GM12874 (cell line): Measurements from ENCODE around the gene MAPRE2.

Experiments used
- CTCF ChIP-seq: IDR thresholded peaks from 2 replicates; pipeline ENCODE4 v1.5.1; 2011; ENCODE audit warnings: low read depth, mild to moderate bottlenecking, control low read depth, low read length, moderate library complexity; ENCODE audit not compliant: insufficient read depth

Gene MAPRE2

DNA sequence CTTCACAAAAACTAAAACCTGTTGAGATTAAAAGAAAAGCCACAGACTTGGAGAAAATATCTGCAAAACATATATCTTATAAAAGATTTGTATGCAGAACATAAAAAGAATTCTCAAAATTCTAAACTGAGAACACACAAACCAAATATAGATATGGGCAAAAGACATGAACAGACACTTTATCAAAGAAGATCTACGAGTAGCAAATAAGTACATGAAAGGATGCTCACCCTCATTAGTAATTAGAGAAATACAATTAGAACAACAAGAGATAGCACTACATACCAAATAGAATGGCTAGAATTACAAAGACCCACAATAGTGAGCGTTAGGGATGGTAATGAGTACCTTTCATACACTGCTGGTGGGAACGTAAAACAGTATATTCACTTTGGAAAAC, 135.7 kb downstream of the MAPRE2 start:
- TF ChIP-seq CTCF, result no peak

DNA sequence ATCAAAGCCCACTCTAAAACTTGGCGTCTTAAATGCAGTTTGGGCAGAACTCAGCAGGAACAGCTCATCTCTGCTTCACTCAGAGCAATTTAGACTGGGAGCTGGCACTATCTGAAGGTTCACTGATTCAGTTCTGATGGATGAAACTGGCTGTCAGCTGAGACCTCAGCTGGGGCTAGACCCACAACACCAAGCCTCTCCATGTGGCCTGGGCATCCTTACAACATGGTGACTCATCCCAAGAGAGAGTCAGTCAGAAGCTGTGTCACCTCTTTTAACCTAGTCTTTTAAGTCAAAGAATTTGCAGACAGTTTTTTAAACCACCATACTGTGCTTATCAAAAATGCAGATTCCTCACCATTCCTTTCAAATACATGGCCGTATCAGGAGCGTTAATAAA, 137.0 kb downstream of the MAPRE2 start:
- no peak for TF ChIP-seq CTCF

DNA sequence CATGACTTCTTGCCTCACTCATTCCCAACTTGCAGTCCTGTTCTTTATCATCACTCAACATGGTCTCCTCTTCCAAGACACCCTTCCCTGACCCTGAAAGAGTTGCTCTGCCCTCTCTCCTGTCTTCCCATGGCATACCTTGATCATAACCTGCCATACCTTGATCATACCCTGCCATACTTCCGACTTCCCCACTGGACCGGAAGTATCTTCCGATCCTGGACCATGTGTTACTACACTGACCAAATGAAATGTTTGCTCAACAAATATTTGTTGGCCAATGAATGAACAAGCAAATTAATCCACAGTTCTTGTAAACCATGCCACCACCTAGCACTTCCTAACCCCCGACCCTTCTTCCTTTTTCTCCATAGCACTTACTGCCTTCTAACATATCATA, 138.7 kb downstream of the MAPRE2 start:
- no peak for TF ChIP-seq CTCF

GRCh38 chr18:35180455-35180854, 139.2 kb downstream of the MAPRE2 start:
- TF ChIP-seq CTCF, result no peak

DNA sequence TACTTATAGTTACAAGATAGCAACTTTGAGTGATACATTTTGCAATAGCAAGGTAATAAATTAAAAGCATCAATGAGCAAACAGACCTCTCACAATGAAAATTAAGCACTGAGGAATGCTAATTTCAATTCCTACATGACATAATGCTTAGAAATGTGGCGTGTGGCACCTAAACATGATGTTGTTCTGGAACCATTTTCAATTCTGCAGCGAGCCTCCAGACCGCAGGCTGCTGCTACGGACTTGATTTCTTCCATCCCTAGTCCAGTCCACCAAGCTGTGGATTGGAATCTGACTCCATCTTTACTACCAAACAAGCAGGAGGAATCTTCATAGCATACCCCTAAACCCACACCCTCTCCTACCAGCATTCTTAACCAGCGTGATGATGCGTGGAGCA, 140.9 kb downstream of the MAPRE2 start:
- TF ChIP-seq CTCF, result no peak

GRCh38 chr18:35183886-35184285, 142.7 kb downstream of the MAPRE2 start:
- TF ChIP-seq CTCF, result no peak

DNA sequence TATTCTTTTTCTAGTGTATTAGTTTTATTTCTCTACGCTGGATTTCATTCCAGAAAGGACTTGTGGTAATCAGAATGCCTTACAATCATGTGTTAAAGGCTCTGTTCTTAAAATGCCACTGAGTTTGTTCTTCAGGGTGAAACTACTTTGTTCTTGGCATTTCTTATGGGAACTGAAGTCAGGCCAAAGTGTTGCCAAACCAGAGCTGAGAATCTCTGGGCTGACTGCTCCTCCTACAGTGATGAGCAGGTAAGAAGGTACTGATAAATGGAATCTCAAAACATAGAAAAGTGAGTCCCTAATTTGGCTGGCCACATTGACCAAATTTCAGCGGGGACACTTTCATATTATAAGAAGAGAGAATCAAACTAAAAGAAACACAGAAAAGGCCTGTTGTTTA, 144.6 kb downstream of the MAPRE2 start:
- no peak for TF ChIP-seq CTCF

DNA sequence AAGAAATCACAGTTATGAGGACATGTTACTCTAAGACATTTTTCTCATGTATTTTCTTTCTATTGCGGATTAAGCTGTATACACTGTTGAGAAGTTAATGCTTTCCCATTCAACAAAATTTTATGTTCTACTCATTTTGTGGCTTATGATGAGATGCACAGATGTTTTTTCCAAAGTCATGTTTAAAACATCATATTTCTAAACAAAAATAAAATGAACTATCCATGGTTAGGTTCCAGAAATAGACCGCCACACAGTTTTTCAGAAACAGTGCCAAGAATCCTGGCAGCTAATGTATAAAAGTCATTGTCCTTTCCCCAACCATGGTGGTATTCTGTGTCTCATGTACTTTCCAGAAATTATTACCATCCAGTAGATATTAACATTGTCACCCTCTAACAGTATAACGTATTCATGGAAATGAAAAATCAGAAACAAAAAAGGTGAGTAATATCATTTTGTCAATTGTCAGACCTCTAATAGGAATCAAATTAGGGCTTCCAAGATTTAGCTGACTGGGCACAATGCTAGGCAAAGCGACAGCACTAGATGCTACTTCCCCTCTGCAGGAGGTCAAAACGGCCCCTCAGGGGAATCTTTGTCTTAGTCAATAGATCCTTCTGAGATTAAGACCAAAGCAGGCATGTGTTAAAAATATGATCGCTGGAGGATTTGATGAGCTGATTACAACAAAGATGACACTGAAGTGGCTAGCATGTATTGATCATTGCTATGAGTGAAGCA, 145.2 kb downstream of the MAPRE2 start:
- TF ChIP-seq CTCF, result no peak
